Measurements from ENCODE around the gene HLA-E. TPM values are rescaled to one million over a fixed set of nuclear protein-coding genes. Genes with fewer than 3 reads are reported as not detected.

HLA-E gene
- total and polyA plus RNA-seq, 2 experiments from 2014 or later: 15.6 to 36.0 TPM

GRCh38 chr6:30507849-30508827 lies 18.8 kb downstream of the HLA-E start (continued):
- TF ChIP-seq STAT1 (IDR thresholded peaks at IDR 0.05; ENCODE audit: unreplicated experiment) (no peak), CREB1 (CRISPR knock-in tag; IDR thresholded peaks at IDR 0.05; ENCODE audit: low read depth) (no peak), EZH2phosphoT487 (IDR thresholded peaks at IDR 0.05; ENCODE audit: unreplicated experiment) (no peak), NANOG (IDR thresholded peaks at IDR 0.05; ENCODE audit: borderline replicate concordance) (no peak), ETS1 (IDR thresholded peaks at IDR 0.05) (no peak), ZNF331 (CRISPR knock-in tag; IDR thresholded peaks at IDR 0.05; ENCODE audit: low read depth) (no peak), EZH2 (IDR thresholded peaks at IDR 0.05; ENCODE audit: low read depth, unreplicated experiment) (no peak), ZNF114 (CRISPR knock-in tag; IDR thresholded peaks at IDR 0.05) (no peak)
- TF ChIP-seq, protein P1, sequence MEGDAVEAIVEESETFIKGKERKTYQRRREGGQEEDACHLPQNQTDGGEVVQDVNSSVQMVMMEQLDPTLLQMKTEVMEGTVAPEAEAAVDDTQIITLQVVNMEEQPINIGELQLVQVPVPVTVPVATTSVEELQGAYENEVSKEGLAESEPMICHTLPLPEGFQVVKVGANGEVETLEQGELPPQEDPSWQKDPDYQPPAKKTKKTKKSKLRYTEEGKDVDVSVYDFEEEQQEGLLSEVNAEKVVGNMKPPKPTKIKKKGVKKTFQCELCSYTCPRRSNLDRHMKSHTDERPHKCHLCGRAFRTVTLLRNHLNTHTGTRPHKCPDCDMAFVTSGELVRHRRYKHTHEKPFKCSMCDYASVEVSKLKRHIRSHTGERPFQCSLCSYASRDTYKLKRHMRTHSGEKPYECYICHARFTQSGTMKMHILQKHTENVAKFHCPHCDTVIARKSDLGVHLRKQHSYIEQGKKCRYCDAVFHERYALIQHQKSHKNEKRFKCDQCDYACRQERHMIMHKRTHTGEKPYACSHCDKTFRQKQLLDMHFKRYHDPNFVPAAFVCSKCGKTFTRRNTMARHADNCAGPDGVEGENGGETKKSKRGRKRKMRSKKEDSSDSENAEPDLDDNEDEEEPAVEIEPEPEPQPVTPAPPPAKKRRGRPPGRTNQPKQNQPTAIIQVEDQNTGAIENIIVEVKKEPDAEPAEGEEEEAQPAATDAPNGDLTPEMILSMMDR (conservative IDR thresholded peaks at IDR 0.05; ENCODE audit: low read depth in 2 of 2): no peak

- no peak overlapping the region for H2AFZ ChIP-seq
- ATAC-seq (no peak), DNase-seq (ENCODE audit: low spot score) (no peak)
- no peaks in the 10 kb centered on the region for H3K4me1 ChIP-seq (ENCODE audit: insufficient read depth)
- H3K27ac ChIP-seq (ENCODE audit: low read depth): no peak overlapping the region
- H4K20me1 ChIP-seq (replicated peaks; ENCODE audit: insufficient read depth): no peaks in the 10 kb centered on the region
- Mint-ChIP-seq H3K9me3 (no peaks in the 10 kb centered on the region), H3K36me3 (ENCODE audit: low read depth) (no peaks in the 10 kb centered on the region), H3K4me3 (no peak overlapping the region), H3K27ac (no peak overlapping the region), H3K27me3 (ENCODE audit: insufficient read depth, low read depth, poor library complexity) (peaks cover 10% of the 10 kb centered on the region), H3K4me1 (peaks cover 17% of the 10 kb centered on the region)
- H3K79me2 ChIP-seq (replicated peaks; ENCODE audit: insufficient read depth): no peaks in the 10 kb centered on the region
- no peak overlapping the region for H3K4me3 ChIP-seq
- H3K9me2 ChIP-seq (ENCODE audit: insufficient read depth): no peaks in the 10 kb centered on the region
- H3K27me3 ChIP-seq (ENCODE audit: insufficient read depth): no peaks in the 10 kb centered on the region
- H3F3A ChIP-seq (replicated peaks; ENCODE audit: low read depth): no peaks in the 10 kb centered on the region
- H3K4me2 ChIP-seq: no peak overlapping the region
- H3K36me3 ChIP-seq (ENCODE audit: insufficient read depth): no peaks in the 10 kb centered on the region
- TF ChIP-seq ZNF331 (CRISPR knock-in tag; IDR thresholded peaks at IDR 0.05; ENCODE audit: low read depth) (no peak), NANOG (IDR thresholded peaks at IDR 0.05; ENCODE audit: borderline replicate concordance) (no peak), REST (IDR thresholded peaks at IDR 0.05; ENCODE audit: unreplicated experiment) (no peak), ETS1 (IDR thresholded peaks at IDR 0.05) (no peak), EZH2 (IDR thresholded peaks at IDR 0.05; ENCODE audit: low read depth, unreplicated experiment) (no peak), JUNB (IDR thresholded peaks at IDR 0.05; ENCODE audit: unreplicated experiment) (no peak), POLR2AphosphoS5 (IDR thresholded peaks at IDR 0.05; ENCODE audit: low read depth) (no peak), STAT1 (IDR thresholded peaks at IDR 0.05; ENCODE audit: unreplicated experiment) (no peak), EZH2phosphoT487 (IDR thresholded peaks at IDR 0.05; ENCODE audit: unreplicated experiment) (no peak)
- TF ChIP-seq, protein P1 (conservative IDR thresholded peaks at IDR 0.05; ENCODE audit: low read depth in 2 of 2): no peak
Observed at GRCh38 chr6:30508890-30509736, 19.8 kb downstream of the HLA-E start.
